HEK293T (cell line): ENCODE results near the gene MGAT4C.
"Not testable (repeated sequence)": the region's sequence is repeated elsewhere in the genome, so short reads cannot be mapped to it uniquely, and the experiment has no call there.

Source experiments
- CTCF ChIA-PET: fragments of 350-600 bp; formaldehyde crosslinking; extraction: SDS; loops from one replicate; lab custom pipeline; 2021; ENCODE audit warnings: antibody characterized with exemption, inconsistent platforms; lab: Yijun Ruan, JAX
- POLR2A ChIA-PET: fragments of 350-600 bp; formaldehyde crosslinking; extraction: SDS; loops from one replicate; lab custom pipeline; 2020; ENCODE audit warnings: antibody characterized with exemption, inconsistent platforms; lab: Yijun Ruan, JAX
- DNase-seq: peaks from one replicate; pipeline ENCODE4 v3.0.0; 2012; ENCODE audit warnings: mixed read lengths; ENCODE audit errors: extremely low spot score
- ARNT ChIP-seq: fragments of 450-650 bp; IDR thresholded peaks from 2 replicates; pipeline ENCODE4 v1.6.1; 2017; ENCODE audit warnings: mild to moderate bottlenecking
- BHLHE40 ChIP-seq: fragments of 450-650 bp; IDR thresholded peaks from 2 replicates; pipeline ENCODE4 v1.6.1; 2016; ENCODE audit warnings: mild to moderate bottlenecking, moderate library complexity, borderline replicate concordance
- CTBP1 ChIP-seq: fragments of 450-650 bp; IDR thresholded peaks from 2 replicates; pipeline ENCODE4 v1.6.1; 2016; ENCODE audit warnings: borderline replicate concordance
- ELF4 ChIP-seq: fragments of 450-650 bp; IDR thresholded peaks from 2 replicates; pipeline ENCODE4 v1.6.1; 2017; ENCODE audit warnings: antibody characterized with exemption
- FOXA1 ChIP-seq: fragments of 450-650 bp; IDR thresholded peaks from 2 replicates; pipeline ENCODE4 v1.6.1; 2016; ENCODE audit warnings: mild to moderate bottlenecking
- FOXK2 ChIP-seq: fragments of 450-650 bp; IDR thresholded peaks from 2 replicates; pipeline ENCODE4 v1.6.1; 2016; ENCODE audit warnings: mild to moderate bottlenecking
- FOXM1 ChIP-seq: fragments of 450-650 bp; IDR thresholded peaks from 2 replicates; pipeline ENCODE4 v1.6.1; 2017; ENCODE audit warnings: mild to moderate bottlenecking, borderline replicate concordance
- HDGF ChIP-seq: fragments of 450-650 bp; IDR thresholded peaks from 2 replicates; pipeline ENCODE4 v1.6.1; 2017; ENCODE audit warnings: antibody characterized with exemption, borderline replicate concordance
- L3MBTL2 ChIP-seq: fragments of 450-650 bp; conservative IDR thresholded peaks from 2 replicates; pipeline ENCODE4 v1.6.1; 2016; ENCODE audit warnings: mild to moderate bottlenecking
- LEF1 ChIP-seq: fragments of 450-650 bp; IDR thresholded peaks from 2 replicates; pipeline ENCODE4 v1.6.1; 2017; ENCODE audit warnings: mild to moderate bottlenecking, borderline replicate concordance
- NFRKB ChIP-seq: fragments of 450-650 bp; IDR thresholded peaks from 2 replicates; pipeline ENCODE4 v1.6.1; 2016; ENCODE audit warnings: mild to moderate bottlenecking, moderate library complexity
- SP1 ChIP-seq: fragments of 450-650 bp; IDR thresholded peaks from 2 replicates; pipeline ENCODE4 v1.6.1; 2017
- SUZ12 ChIP-seq: fragments of 450-650 bp; IDR thresholded peaks from 2 replicates; pipeline ENCODE4 v1.6.1; 2016; ENCODE audit warnings: mild to moderate bottlenecking
- TARDBP ChIP-seq: fragments of 450-650 bp; IDR thresholded peaks from 2 replicates; pipeline ENCODE4 v1.6.1; 2016
- ZNF384 ChIP-seq: fragments of 450-650 bp; IDR thresholded peaks from 2 replicates; pipeline ENCODE4 v1.6.1; 2016
- TF ChIP-seq, protein P1 (sequence below): fragments of 450-650 bp; IDR thresholded peaks from 2 replicates; pipeline ENCODE4 v1.6.1; 2016

MGAT4C gene

DNA sequence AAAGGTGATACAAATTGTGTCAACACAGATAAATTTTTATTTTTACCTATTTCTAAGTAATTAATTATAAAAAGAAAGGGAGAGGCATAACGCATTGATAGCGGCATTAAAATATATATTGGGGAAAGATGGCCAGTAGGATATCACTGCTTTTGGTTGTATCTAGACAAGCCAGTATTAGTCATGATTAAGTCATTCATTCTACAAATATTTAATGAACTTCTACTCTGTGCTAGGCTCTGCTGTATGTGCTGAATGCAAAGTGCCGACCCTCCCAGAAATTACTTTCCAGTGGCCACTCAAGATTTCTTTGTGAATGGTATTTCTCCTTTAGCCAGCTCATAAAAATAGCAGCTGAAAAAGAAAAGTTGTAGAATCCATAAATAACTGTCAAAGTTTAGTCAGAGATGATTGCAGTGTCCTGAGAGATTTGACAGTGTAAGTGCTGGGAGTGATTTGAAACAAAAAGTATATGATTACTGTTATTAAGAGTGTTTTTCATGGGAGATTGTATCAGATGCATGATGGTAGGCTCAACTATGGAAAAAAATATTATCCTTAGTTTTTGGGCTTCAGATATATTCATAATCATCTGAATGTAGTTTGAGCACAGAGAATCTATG, 133.2 kb downstream of the MGAT4C start:
- TF ChIP-seq ARNT (no peak), ZNF384 (no peak), BHLHE40 (no peak), HDGF (no peak), L3MBTL2 (no peak), FOXK2 (no peak), NFRKB (no peak), SUZ12 (no peak), LEF1 (no peak), FOXA1 (no peak), FOXM1 (no peak)
- ChIA-PET POLR2A (no interaction called here), CTCF (no interaction called here)
- DNase-seq: no peak

DNA sequence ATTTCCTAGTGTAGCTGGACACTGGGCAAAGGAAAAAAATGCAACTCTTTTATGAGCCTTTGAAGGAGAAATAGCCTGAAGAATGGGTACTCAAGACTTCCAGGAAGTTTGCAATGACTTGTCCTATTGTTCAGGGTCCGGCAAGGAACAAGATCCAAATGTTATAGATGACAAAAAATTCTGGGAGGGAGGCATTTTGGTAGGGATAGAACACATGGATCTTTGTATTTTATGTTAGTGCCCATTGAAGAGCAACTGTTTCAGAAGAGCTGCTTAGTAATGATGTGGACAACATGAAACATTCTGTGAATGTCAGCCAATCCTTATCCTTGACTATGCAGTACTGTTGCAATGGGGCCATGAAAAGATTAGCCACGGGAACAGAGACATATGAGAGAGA, 138.0 kb downstream of the MGAT4C start:
- CTCF ChIA-PET: no interaction called here
- DNase-seq: no peak
- TF ChIP-seq TARDBP (no peak), CTBP1 (no peak), FOXA1 (no peak), ELF4 (no peak), FOXM1 (no peak), ZNF384 (no peak), ARNT (no peak), LEF1 (no peak)

DNA sequence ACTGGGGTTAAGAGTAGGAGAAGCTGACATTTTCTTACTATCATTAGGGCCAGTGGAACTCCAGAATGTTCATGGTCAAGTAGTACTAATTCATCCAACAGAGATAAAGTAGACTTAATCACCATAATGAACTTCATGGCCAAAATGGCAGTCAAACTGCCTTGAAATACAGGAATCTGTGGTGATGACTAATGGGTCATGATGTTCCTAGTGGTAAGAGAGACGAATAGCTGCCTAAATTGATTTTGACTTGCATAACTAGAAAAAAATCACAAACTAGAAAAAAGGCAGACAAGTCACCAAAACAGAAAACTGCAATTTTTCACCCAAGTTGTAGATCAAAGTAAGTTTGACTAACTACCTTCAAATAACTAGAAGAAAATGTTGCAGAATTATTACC, 138.5 kb downstream of the MGAT4C start:
- POLR2A ChIA-PET: no interaction called here
- no peak for TF ChIP-seq ZNF384
- TF ChIP-seq FOXK2: no peak
- TF ChIP-seq HDGF: no peak
- TF ChIP-seq FOXA1: no peak
- TF ChIP-seq BHLHE40: no peak
- TF ChIP-seq SP1: no peak
- no peak for TF ChIP-seq SUZ12
- TF ChIP-seq, protein P1, sequence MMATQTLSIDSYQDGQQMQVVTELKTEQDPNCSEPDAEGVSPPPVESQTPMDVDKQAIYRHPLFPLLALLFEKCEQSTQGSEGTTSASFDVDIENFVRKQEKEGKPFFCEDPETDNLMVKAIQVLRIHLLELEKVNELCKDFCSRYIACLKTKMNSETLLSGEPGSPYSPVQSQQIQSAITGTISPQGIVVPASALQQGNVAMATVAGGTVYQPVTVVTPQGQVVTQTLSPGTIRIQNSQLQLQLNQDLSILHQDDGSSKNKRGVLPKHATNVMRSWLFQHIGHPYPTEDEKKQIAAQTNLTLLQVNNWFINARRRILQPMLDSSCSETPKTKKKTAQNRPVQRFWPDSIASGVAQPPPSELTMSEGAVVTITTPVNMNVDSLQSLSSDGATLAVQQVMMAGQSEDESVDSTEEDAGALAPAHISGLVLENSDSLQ: no peak
- no peak for TF ChIP-seq CTBP1
- TF ChIP-seq L3MBTL2: no peak
- TF ChIP-seq LEF1: no peak
- TF ChIP-seq TARDBP: no peak
- no peak for TF ChIP-seq ARNT
- TF ChIP-seq ELF4: no peak
- no peak for TF ChIP-seq FOXM1
- DNase-seq: no peak
- CTCF ChIA-PET: no interaction called here

More for the DNA sequence above, 138.0 kb downstream of the MGAT4C start:
- POLR2A ChIA-PET: no interaction called here

DNA sequence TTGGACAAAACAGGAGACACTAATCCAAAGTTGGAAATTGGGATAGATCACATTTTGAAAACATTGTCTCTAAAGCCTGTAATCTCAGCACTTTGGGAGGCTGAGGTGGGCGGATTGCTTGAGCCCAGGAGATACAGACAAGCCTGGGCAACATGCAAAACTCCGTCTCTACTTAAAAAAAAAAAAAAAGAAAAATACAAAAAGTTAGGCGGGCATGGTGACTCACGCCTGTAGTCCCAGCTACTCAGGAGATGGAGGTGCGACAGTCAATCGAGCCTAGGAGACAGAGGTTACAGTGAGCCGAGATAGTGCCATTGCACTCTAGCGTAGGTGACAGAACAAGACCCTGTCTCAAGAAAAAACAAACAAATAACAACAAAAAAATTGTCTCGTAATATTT, 152.1 kb downstream of the MGAT4C start:
- ChIA-PET POLR2A (no interaction called here), CTCF (no interaction called here)
- DNase-seq: no peak
- TF ChIP-seq L3MBTL2 (no peak), BHLHE40 (no peak), FOXK2 (no peak), NFRKB (no peak), SP1 (no peak), ZNF384 (no peak)

DNA sequence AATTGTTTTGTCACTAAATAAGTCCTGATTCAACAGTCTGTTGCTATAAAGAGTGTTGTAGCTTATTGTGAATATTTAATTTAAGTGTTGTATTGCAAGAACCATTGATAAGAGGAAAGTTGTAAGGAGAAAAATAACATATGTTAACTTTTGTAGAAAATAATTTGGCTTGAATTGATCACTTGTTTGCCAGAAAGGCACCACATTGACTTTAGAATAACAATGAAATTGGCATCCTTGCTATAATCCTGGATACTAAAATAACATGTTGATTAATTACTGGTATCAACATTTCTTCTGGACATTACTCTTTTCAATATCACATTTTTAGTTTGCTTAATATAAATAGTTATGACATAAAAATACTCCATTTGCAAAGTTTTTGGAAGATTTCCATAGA, 159.0 kb downstream of the MGAT4C start:
- POLR2A ChIA-PET: no interaction called here

DNA sequence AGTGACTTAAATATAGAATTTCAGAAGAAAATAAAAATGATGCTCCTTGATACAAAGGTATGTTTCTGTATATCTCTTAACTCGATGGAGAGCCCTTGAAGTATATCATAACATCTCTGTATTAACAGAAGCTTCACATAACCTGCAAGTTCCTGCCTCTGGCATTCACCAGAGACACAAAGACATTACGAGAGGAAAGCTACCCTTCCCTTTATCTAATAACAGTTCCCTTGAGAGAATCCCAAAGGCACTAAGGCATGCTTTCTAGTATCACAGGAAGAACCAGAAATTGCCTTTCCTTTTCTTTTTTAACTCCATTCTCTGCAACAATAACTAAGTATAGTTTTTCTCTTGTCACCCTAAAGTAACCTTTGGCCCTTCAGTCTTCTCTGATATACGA, 164.5 kb downstream of the MGAT4C start:
- POLR2A ChIA-PET: no interaction called here
- no peak for TF ChIP-seq FOXA1
- no peak for TF ChIP-seq L3MBTL2
- TF ChIP-seq NFRKB: no peak
- TF ChIP-seq LEF1: no peak
- DNase-seq: no peak
- CTCF ChIA-PET: no interaction called here

More for the DNA sequence above, 159.0 kb downstream of the MGAT4C start:
- no peak for DNase-seq
- no peak for TF ChIP-seq TARDBP
- TF ChIP-seq BHLHE40: no peak
- no peak for TF ChIP-seq FOXA1
- no peak for TF ChIP-seq LEF1
- CTCF ChIA-PET: no interaction called here

DNA sequence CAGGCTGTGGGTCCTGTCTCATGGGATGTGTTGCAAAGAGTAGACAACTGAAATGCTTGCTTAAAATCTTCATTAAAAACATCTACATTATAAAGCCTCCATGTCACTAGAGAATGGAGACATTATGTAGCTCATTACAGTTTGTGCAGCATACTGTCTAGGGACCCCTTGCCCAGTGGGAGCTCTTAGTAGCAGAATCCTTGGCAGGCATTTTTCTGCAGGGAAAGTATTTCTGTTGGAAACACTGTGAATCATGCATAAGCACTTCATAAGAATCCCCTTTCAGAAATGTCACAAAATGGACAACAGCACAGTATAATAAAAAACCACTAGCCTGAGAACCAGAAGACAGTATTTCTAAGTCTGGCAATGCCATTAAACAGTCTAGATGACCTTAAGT, 174.3 kb downstream of the MGAT4C start:
- no peak for TF ChIP-seq TARDBP
- no peak for TF ChIP-seq FOXA1
- no peak for TF ChIP-seq ZNF384
- TF ChIP-seq CTBP1: no peak
- no peak for TF ChIP-seq FOXK2
- TF ChIP-seq, protein P1: no peak
- no peak for TF ChIP-seq HDGF
- CTCF ChIA-PET: no interaction called here
- POLR2A ChIA-PET: no interaction called here
- DNase-seq: no peak

DNA sequence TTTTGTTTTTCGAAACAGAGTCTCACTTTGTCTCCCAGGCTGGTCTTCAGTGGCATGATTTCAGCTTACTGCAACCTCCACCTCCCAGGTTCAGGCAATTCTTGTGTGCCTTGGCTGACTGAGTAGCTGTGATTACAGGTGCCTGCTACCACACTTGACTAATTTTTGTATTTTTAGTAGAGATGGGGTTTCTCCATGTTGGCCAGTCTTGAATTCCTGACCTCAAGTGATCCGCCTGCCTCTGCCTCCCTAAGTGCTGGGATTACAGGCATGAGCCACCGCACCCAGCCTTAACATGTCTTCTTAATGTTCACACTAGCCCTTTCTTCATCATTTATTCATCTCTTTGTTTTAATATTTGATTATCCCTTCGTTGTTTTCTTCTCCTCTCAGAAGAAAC, 197.1 kb downstream of the MGAT4C start:
- DNase-seq, CTCF ChIA-PET, POLR2A ChIA-PET: not testable (repeated sequence)
